Omental fat pad (tissue), 4 donors: ENCODE results near the gene ATP6V1F. TPM values are rescaled to one million over a fixed set of nuclear protein-coding genes. Genes with fewer than 3 reads are reported as not detected.

Experiments
- ATAC-seq: fragments of 150-250 bp; one replicate; pipeline ENCODE4 v1.9.1; 2016; ENCODE audit warnings: mild to moderate bottlenecking, moderate library complexity; ENCODE audit not compliant: low FRiP score
- DNase-seq: peaks from one replicate; pipeline ENCODE4 v3.0.0-alpha.2; 2019; ENCODE audit warnings: low spot score
- total RNA-seq, 4 donors: library from RNA; depleted of rRNA; stranded (reverse); fragments of >200 nt; gene quantifications; one replicate each; pipeline ENCODE4 v1.1.0, GENCODE V29; 2016
- TF ChIP-seq, protein P1 (sequence below), 3 donors: fragments of 450-650 bp; IDR thresholded peaks; one replicate each; pipeline ENCODE4 v1.5.1; 2016 to 2017; ENCODE audit warnings: antibody characterized with exemption in 3 of 3, mild to moderate bottlenecking in 3 of 3, moderate library complexity in 2 of 3

ATP6V1F gene, protein sequence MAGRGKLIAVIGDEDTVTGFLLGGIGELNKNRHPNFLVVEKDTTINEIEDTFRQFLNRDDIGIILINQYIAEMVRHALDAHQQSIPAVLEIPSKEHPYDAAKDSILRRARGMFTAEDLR
- total RNA-seq: 100 to 1,000 TPM in 3 of 4 donors, 10 to 100 TPM in 1; 86.7 to 186 (median 133) TPM

DNA sequence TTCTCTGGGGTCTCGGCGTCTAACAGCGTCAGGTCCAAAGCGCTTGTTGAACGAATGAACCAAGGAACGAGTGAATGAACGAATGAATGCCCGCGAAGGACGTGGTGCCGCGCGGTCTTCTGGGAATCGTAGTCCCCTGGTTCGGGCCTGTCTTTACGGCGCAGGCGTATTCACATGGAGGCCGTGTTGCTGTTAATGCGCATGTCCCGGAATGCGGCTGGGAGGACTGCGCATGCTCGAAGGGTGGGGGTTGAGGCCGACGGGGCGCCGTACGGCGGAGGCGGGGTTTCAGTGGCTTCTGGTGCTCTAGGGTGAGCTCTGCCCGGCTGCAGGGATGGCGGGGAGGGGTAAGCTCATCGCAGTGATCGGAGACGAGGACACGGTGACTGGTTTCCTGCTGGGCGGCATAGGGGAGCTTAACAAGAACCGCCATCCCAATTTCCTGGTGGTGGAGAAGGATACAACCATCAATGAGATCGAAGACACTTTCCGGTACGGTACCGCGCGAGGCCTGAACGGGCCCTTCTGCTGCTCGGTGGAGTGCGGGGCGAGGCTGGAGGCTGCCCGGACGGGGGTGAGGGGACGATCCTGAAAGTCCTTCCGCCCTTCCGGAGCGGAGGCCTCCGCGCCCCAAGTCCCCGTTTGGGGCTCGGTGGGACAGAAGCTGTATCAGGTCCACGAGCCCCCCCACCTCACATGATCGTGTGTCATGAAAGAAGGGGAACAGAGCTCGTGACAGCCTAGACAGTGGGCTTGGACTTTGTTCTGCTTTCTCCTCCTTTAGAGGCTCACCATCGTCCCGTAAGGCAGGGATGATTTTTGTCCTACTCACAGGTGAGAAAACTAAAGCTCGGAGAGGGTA lies at the start of gene ATP6V1F:
ATP6V1F (plus strand) TSS at position 286 of the 862 bp plus-strand sequence; CDS start at position 335, 49 bp downstream.
- TF ChIP-seq, protein P1, sequence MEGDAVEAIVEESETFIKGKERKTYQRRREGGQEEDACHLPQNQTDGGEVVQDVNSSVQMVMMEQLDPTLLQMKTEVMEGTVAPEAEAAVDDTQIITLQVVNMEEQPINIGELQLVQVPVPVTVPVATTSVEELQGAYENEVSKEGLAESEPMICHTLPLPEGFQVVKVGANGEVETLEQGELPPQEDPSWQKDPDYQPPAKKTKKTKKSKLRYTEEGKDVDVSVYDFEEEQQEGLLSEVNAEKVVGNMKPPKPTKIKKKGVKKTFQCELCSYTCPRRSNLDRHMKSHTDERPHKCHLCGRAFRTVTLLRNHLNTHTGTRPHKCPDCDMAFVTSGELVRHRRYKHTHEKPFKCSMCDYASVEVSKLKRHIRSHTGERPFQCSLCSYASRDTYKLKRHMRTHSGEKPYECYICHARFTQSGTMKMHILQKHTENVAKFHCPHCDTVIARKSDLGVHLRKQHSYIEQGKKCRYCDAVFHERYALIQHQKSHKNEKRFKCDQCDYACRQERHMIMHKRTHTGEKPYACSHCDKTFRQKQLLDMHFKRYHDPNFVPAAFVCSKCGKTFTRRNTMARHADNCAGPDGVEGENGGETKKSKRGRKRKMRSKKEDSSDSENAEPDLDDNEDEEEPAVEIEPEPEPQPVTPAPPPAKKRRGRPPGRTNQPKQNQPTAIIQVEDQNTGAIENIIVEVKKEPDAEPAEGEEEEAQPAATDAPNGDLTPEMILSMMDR (IDR thresholded peaks at IDR 0.05): no peak
- ATAC-seq: peak; percentile 78
- peak; percentile 97 for DNase-seq

DNA sequence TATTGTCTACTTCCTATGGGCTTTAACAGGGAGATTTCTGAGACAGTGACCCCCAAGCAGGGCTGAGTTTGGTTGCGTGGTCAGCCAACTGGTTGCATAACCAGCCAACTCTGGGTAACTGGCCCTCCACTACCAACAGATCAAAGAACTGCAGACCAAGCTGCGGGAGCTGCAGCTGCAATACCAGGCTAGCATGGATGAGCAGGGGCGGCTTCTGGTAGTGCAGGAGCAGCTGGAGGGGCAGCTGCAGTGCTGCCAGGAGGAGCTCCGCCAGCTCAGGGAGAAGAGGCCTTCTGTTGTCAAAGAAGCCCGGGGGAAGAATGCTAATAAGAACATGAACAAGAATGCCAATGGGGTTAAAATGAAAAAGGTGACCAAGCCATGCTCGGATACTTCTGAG lies 48.2 kb upstream of the ATP6V1F start:
- no peak for DNase-seq
- TF ChIP-seq, protein P1 (IDR thresholded peaks at IDR 0.05): no peak
- no peak for ATAC-seq

DNA sequence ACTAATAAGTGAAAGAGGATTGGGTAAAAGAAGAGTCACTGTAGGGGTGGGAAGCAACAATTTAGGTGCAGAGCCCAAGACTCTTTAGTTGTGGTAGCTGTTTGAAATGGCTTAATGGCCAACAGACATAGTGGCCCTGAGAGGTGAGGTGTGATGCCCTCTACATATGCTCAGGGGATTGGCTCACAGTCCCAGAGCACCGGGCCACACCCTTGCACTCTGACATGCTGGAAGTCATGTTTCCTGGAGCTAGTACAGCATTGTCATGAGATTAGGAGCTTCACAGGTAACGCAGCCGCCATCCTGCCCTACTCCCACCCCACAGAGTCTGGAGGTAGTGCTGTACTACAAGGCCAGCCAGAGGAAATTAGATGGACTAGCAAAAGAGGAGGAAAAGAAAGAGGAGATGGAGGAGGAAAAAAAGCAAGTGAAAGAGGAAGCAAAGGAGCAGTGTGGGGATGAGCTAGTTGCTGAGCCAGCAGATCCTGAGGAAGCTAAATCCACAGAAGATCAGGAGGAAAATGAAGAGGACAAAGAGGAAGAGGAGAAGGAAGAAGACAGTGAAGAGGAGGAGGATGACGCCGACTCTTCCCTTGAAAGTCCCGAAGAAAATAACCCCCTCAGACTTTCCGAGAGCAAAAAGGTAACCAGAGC lies 47.2 kb upstream of the ATP6V1F start:
- TF ChIP-seq, protein P1 (IDR thresholded peaks at IDR 0.05): no peak
- DNase-seq (no peak), ATAC-seq (no peak)

DNA sequence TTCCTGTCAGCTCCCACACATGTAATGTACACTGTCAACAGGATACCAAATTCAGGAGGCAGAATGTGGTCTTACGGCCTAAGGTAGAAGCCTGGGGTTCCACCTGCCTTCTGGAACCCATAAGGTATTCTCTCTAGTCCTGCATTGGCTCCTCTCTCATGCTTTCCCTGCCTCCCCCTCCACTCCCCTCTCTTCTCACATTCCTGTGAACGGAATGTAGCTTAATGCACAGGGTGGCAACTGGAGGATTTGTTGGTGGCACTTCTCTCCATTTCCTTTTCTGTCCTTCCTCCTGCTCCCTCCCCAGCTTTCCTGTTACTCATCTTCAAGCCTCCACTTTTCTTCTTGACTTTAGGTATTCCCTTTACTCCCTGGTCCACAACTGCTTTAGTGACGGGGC lies 44.0 kb upstream of the ATP6V1F start:
- ATAC-seq: no peak
- TF ChIP-seq, protein P1 (IDR thresholded peaks at IDR 0.05): no peak
- DNase-seq: no peak

DNA sequence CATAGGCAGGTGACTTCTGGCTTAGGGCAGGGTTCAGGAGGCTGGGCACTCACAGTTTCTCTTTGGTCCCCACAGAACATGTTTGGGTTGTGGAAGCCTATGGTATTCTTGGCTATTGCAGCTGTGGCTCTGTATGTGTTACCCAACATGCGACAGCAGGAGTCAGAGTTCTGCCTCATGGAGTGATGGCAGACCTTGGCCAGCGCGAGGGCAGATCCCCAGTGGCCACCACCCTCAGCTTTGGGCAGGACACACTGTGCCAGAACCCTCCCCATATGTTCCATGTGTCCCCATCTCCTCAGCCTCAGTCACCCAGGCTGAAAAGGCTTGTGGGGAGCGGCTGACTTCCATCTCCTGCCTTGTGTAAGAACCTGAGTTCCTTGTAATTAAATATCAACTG lies 40.9 kb upstream of the ATP6V1F start:
- DNase-seq (no peak), ATAC-seq (no peak)
- TF ChIP-seq, protein P1 (IDR thresholded peaks at IDR 0.05): no peak

DNA sequence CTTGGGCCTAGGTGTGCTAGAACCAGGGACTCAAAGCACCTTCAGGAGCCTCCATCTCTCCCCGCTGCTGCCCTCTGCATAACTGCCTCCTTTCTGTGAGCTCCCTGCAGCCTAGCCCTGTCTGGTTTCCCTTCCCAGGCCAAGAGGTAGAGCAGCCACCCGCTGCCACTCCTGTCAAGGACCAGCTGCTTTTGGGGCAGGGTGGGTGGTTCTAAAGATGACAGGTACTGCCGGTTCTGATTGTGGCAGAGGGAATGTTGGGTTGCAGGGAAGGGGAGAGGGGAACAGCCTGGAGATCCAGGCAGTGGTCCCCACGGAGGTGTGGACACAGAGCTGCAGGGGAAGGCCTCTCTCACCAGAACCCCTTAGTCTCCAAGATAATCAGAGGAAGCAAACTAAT lies 36.1 kb upstream of the ATP6V1F start:
- ATAC-seq (no peak), DNase-seq (no peak)

More for the DNA sequence above, 36.1 kb upstream of the ATP6V1F start:
- TF ChIP-seq, protein P1 (IDR thresholded peaks at IDR 0.05): no peak
